HepG2 (cell line): Measurements from ENCODE around the gene CABP2. TPM values are rescaled to one million over a fixed set of nuclear protein-coding genes. Genes with fewer than 3 reads are reported as not detected.

Experiments used
- ATAC-seq: fragments of 200-7000 bp; cut with Tn5 transposase; 3 replicates; pipeline ENCODE4 v1.9.1; 2020; ENCODE audit warnings: mild to moderate bottlenecking, moderate library complexity
- BruUV-seq: library from RNA; stranded (reverse); fragments of 400-500 nt; replicated peaks from 2 replicates; lab custom pipeline; 2021; lab: Mats Ljungman, UMichigan
- CTCF ChIA-PET: fragments of 300-600 bp; formaldehyde crosslinking; extraction: SDS; loops from one replicate; lab custom pipeline; 2021; ENCODE audit warnings: low total read pairs, inconsistent platforms, low intra/inter-chr PET ratio; lab: Yijun Ruan, JAX
- POLR2A ChIA-PET: fragments of 350-600 bp; sonication (Branson Sonifier 250); formaldehyde crosslinking; loops from one replicate; lab custom pipeline; 2020; ENCODE audit warnings: antibody characterized with exemption, inconsistent platforms; lab: Yijun Ruan, JAX
- DNase-seq: peaks from one replicate; pipeline ENCODE4 v3.0.0-alpha.2; 2015; ENCODE audit warnings: low spot score
- FAIRE-seq: peaks from 3 replicates; lab custom pipeline; 2011; peaks lifted over from hg19 to GRCh38; lab: Jason Lieb, UNC
- H2AFZ ChIP-seq: one replicate; pipeline ENCODE4 v1.6.1; 2011; ENCODE audit warnings: low read length, inconsistent platforms
- H3K27ac ChIP-seq: fragments of 300-600 bp; 3 replicates; pipeline ENCODE4 v1.8.0; 2011; ENCODE audit warnings: mixed run types, mild to moderate bottlenecking, mixed read lengths, low read length, inconsistent platforms; ENCODE audit not compliant: insufficient read depth; ENCODE audit errors: extremely low read length
- H3K27me3 ChIP-seq, 2 experiments: fragments of 200-600 bp in 1 of 2; 2 replicates in 1 of 2; 3 replicates in 1 of 2; pipeline versions ENCODE4 v1.6.0 to v1.8.0; 2011; ENCODE audit warnings: low read length in 2 of 2, mild to moderate bottlenecking in 2 of 2, moderate library complexity in 2 of 2, inconsistent platforms in 1 of 2; ENCODE audit not compliant: insufficient read depth in 2 of 2, control insufficient read depth in 1 of 2
- H3K36me3 ChIP-seq, 2 experiments: fragments of 200-600 bp in 1 of 2; replicated peaks in 1 of 2; 2 replicates in 1 of 2; 3 replicates in 1 of 2; pipeline versions ENCODE4 v1.5.1 to v1.8.0; 2011; ENCODE audit warnings: low read length in 2 of 2, inconsistent platforms in 1 of 2; ENCODE audit not compliant: insufficient read depth in 2 of 2, control insufficient read depth in 1 of 2
- H3K4me1 ChIP-seq: 2 replicates; pipeline ENCODE4 v1.5.1; 2012; ENCODE audit warnings: low read length, inconsistent platforms; ENCODE audit not compliant: insufficient read depth
- H3K4me2 ChIP-seq: 2 replicates; pipeline ENCODE4 v1.6.0; 2011; ENCODE audit warnings: low read depth, low read length, inconsistent platforms
- H3K4me3 ChIP-seq, 3 experiments: fragments of 200-600 bp in 1 of 3; sonication (generic), shearing (Covaris generic) in 1 of 3; replicated peaks in 1 of 3; 2 replicates each; pipeline ENCODE4 v1.5.1; 2011 to 2016; ENCODE audit warnings: low read length in 3 of 3, inconsistent platforms in 2 of 3, low read depth in 2 of 3, mild to moderate bottlenecking in 2 of 3, control low read depth in 1 of 3, mixed read lengths in 1 of 3; ENCODE audit not compliant: insufficient read depth in 1 of 3
- H3K79me2 ChIP-seq: one replicate; pipeline ENCODE4 v1.6.1; 2011; ENCODE audit warnings: low read length, inconsistent platforms; ENCODE audit not compliant: insufficient read depth
- H3K9ac ChIP-seq: 2 replicates; pipeline ENCODE4 v1.6.0; 2011; ENCODE audit warnings: mild to moderate bottlenecking, low read depth, low read length, inconsistent platforms; ENCODE audit not compliant: insufficient read depth
- H3K9me3 ChIP-seq: 2 replicates; pipeline ENCODE4 v1.5.1; 2012; ENCODE audit warnings: mild to moderate bottlenecking, low read length
- H4K20me1 ChIP-seq: 2 replicates; pipeline ENCODE4 v1.6.0; 2011; ENCODE audit warnings: inconsistent platforms, mild to moderate bottlenecking, low read length, moderate library complexity; ENCODE audit not compliant: insufficient read depth
- ATF3 ChIP-seq: sonication (generic); formaldehyde crosslinking; IDR thresholded peaks from 2 replicates; pipeline ENCODE4 v1.4.0; 2020; ENCODE audit warnings: missing genetic modification reagents
- E2F2 ChIP-seq: sonication (generic); formaldehyde crosslinking; IDR thresholded peaks from 2 replicates; pipeline ENCODE4 v1.4.0; 2020; ENCODE audit warnings: missing genetic modification reagents, borderline replicate concordance
- GTF2F1 ChIP-seq: fragments of 150-350 bp; IDR thresholded peaks from 2 replicates; pipeline ENCODE4 v1.6.1; 2014; ENCODE audit warnings: low read length
- ISL2 ChIP-seq: sonication (generic); formaldehyde crosslinking; IDR thresholded peaks from 2 replicates; pipeline ENCODE4 v1.5.0; 2020; ENCODE audit warnings: missing genetic modification reagents
- LCORL ChIP-seq, 2 experiments: fragments of 450-650 bp in 1 of 2; sonication (generic) in 1 of 2; formaldehyde crosslinking in 1 of 2; IDR thresholded peaks; 2 replicates each; pipeline versions ENCODE4 v1.5.0 to v1.6.1; 2017 to 2020; ENCODE audit warnings: antibody characterized with exemption in 1 of 2, missing genetic modification reagents in 1 of 2
- SNAPC2 ChIP-seq: sonication (generic); formaldehyde crosslinking; IDR thresholded peaks from 2 replicates; pipeline ENCODE4 v1.8.1; 2022; ENCODE audit warnings: mild to moderate bottlenecking, missing genetic modification reagents
- ZFP62 ChIP-seq: sonication (generic); formaldehyde crosslinking; IDR thresholded peaks from 2 replicates; pipeline ENCODE4 v1.4.0; 2020; ENCODE audit warnings: missing genetic modification reagents
- ZNF142 ChIP-seq: sonication (generic); formaldehyde crosslinking; IDR thresholded peaks from 2 replicates; pipeline ENCODE4 v1.4.0; 2020; ENCODE audit warnings: missing genetic modification reagents
- ZNF276 ChIP-seq: sonication (generic); formaldehyde crosslinking; IDR thresholded peaks from 2 replicates; pipeline ENCODE4 v1.4.0; 2020; ENCODE audit warnings: mild to moderate bottlenecking, low read depth, missing genetic modification reagents
- WGBS: methylation state at CpG from one replicate; pipeline ENCODE4 v1.1.6; 2017; ENCODE audit warnings: low lambda C conversion rate; 5-methylcytosine and 5-hydroxymethylcytosine counted together
- in situ Hi-C: cut with HindIII; loops from 2 replicates; pipeline ENCODE4 v1.10.0; 2017; ENCODE audit warnings: low pct_unique_long_range_greater_than_20kb; ENCODE audit not compliant: extremely low pct_ligation_motif_present
- intact Hi-C: fragments of 100-400 bp; cut with micrococcal nuclease; formaldehyde crosslinking; loops from one replicate; pipeline ENCODE4 v1.10.0; 2022; ENCODE audit not compliant: unreplicated experiment
- polyA plus RNA-seq, 8 experiments: library from polyadenylated mRNA; depleted of rRNA in 3 of 8; stranded (reverse) in 7 of 8; unstranded in 1 of 8; fragments of >200 nt; fragmentation: Illumina TruSeq in 4 of 8; extraction: Trizol in 4 of 8; gene quantifications; 2 replicates each; pipeline versions ENCODE4 v1.2.1 to v1.2.3, GENCODE V29; 2011 to 2016; ENCODE audit warnings: low read depth in 4 of 8, missing spikeins in 1 of 8, mixed read lengths in 1 of 8; ENCODE audit not compliant: insufficient read depth in 1 of 8
- total RNA-seq, 5 experiments: library from RNA; depleted of rRNA; stranded (reverse); fragments of >200 nt; fragmentation: Illumina TruSeq; extraction: Trizol; gene quantifications; 2 replicates each; pipeline ENCODE4 v1.2.3, GENCODE V29; 2016; ENCODE audit warnings: low read depth in 1 of 5

Gene CABP2
- total and polyA plus RNA-seq, 2 of the 13 experiments (the other 11 are each of a cell fraction or from before 2014, with no cell fraction given) = not detected

GRCh38 chr11:67564230-67564629 lies 41.0 kb upstream of the CABP2 start:
- intact Hi-C loops = no loop called here
- ChIA-PET CTCF (no interaction called here), POLR2A (no interaction called here)
- ATAC-seq (no peak), DNase-seq (no peak), FAIRE-seq (no peak)
- Histone ChIP-seq H3K27me3 (no peaks in the 10 kb centered on the region), H3K9me3 (no peaks in the 10 kb centered on the region), H3K9ac (no peak overlapping the region), H3K4me2 (0 out of 2 replicates have a peak overlapping the region, but pooled peaks have one; percentile 69), H3K27ac (no peak overlapping the region), H3K36me3 (no peaks in the 10 kb centered on the region), H3K4me3 (no peak overlapping the region), H2AFZ (no peak overlapping the region), H4K20me1 (no peaks in the 10 kb centered on the region), H3K4me1 (peaks cover 28% of the 10 kb centered on the region), H3K79me2 (no peaks in the 10 kb centered on the region)
- 83% methylated on average over 4 of the region's 4 CpGs for WGBS
- no peak for TF ChIP-seq ATF3 (CRISPR knock-in tag)
- no peak for TF ChIP-seq E2F2 (CRISPR knock-in tag)
- no peak for TF ChIP-seq ISL2 (CRISPR knock-in tag)
- no peak for TF ChIP-seq LCORL (IDR thresholded peaks at IDR 0.05)
- TF ChIP-seq LCORL (CRISPR knock-in tag; IDR thresholded peaks at IDR 0.05) = no peak
- TF ChIP-seq GTF2F1 = no peak
- TF ChIP-seq ZNF276 = no peak
- TF ChIP-seq ZNF142 (CRISPR knock-in tag) = no peak
- TF ChIP-seq ZFP62 (CRISPR knock-in tag) = no peak
- TF ChIP-seq SNAPC2 (CRISPR knock-in tag) = no peak
- in situ Hi-C loops = no loop called here
- BruUV-seq = no TSS peak
